Chondrocyte (in vitro differentiated cells): ENCODE measurements around the gene GABBR1. TPM values are rescaled to one million over a fixed set of nuclear protein-coding genes. Genes with fewer than 3 reads are reported as not detected.
A peak's percentile ranks its signal among the peaks of the same experiment; 100 is the strongest.

Experiments used
- DNase-seq: peaks from one replicate; pipeline ENCODE4 v3.0.0; 2021; ENCODE audit warnings: mixed read lengths, low spot score
- H3K27ac Mint-ChIP-seq: one replicate; pipeline ENCODE4 v1.8.0; 2021; ENCODE audit warnings: mild to moderate bottlenecking, moderate library complexity, mixed read lengths; ENCODE audit not compliant: unreplicated experiment
- H3K27me3 Mint-ChIP-seq: 2 replicates; pipeline ENCODE4 v1.8.0; 2021; ENCODE audit warnings: low read depth, mixed read lengths
- H3K36me3 Mint-ChIP-seq: 2 replicates; pipeline ENCODE4 v1.8.0; 2021; ENCODE audit warnings: low read depth, mixed read lengths
- H3K4me1 Mint-ChIP-seq: 2 replicates; pipeline ENCODE4 v1.8.0; 2021; ENCODE audit warnings: low read depth, mild to moderate bottlenecking, mixed read lengths
- H3K4me3 Mint-ChIP-seq: one replicate; pipeline ENCODE4 v1.8.0; 2021; ENCODE audit warnings: mild to moderate bottlenecking, moderate library complexity, mixed read lengths; ENCODE audit not compliant: unreplicated experiment
- H3K9me3 Mint-ChIP-seq: 2 replicates; pipeline ENCODE4 v1.8.0; 2021; ENCODE audit warnings: low read depth, mixed read lengths
- total RNA-seq: library from RNA; stranded (reverse); gene quantifications from 3 replicates; pipeline ENCODE4 v1.2.1, GENCODE V29; 2021
- TF ChIP-seq, protein P1 (sequence below): fragments of 200-600 bp; sonication (generic); IDR thresholded peaks from 2 replicates; pipeline ENCODE4 v1.5.0; 2021; ENCODE audit warnings: antibody characterized with exemption, mild to moderate bottlenecking, moderate library complexity

The GABBR1 gene
- total RNA-seq, 1 donor from 2014 or later, result 50.7 TPM

DNA sequence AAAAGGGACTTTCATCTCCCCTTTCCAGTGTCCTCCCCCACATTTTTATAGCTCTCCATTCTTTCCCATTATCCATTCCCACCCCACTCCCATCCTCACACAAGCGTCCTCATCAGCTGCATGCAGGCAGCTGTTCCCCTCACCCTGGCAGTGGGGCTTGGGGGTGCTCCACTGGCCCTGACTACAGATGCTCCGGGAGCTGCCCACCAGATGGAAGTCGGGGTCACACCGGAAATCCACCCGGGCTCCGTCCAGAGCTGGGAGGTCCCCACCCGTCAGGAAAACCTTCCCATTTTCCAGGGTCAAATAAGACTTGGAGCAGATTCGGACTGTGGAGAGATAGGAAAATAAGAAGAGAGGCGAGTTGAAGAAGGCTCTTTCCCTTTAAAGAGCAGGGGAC is 2.7 kb downstream of the GABBR1 start:
- no peaks in the 10 kb centered on the region for H3K9me3 Mint-ChIP-seq
- TF ChIP-seq, protein P1, sequence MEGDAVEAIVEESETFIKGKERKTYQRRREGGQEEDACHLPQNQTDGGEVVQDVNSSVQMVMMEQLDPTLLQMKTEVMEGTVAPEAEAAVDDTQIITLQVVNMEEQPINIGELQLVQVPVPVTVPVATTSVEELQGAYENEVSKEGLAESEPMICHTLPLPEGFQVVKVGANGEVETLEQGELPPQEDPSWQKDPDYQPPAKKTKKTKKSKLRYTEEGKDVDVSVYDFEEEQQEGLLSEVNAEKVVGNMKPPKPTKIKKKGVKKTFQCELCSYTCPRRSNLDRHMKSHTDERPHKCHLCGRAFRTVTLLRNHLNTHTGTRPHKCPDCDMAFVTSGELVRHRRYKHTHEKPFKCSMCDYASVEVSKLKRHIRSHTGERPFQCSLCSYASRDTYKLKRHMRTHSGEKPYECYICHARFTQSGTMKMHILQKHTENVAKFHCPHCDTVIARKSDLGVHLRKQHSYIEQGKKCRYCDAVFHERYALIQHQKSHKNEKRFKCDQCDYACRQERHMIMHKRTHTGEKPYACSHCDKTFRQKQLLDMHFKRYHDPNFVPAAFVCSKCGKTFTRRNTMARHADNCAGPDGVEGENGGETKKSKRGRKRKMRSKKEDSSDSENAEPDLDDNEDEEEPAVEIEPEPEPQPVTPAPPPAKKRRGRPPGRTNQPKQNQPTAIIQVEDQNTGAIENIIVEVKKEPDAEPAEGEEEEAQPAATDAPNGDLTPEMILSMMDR, result no peak
- DNase-seq, result no peak
- H3K27ac Mint-ChIP-seq, result no peak overlapping the region
- H3K27me3 Mint-ChIP-seq, result no peaks in the 10 kb centered on the region
- no peaks in the 10 kb centered on the region for H3K36me3 Mint-ChIP-seq
- peaks cover 63% of the 10 kb centered on the region for H3K4me1 Mint-ChIP-seq
- H3K4me3 Mint-ChIP-seq, result no peak overlapping the region

DNA sequence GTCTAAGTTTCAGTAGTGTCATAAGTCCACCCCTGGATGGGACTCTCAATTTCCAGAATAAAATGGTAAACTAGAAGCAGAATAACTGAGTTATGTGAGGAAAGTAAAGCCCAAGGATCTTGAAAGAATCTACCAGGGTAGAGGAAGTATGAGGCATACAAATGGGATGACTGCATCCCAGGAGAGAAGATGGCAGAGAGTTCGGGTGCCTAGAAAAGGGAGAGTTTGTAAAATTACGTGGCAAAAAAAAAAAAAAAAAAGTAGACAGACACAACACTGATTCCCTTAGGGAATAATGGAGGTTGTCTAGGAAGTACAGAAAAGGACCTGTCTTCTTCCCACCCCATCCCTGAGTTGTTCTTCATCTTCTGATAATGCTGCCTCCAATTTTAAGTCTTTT is 3.4 kb downstream of the GABBR1 start:
- H3K4me3 Mint-ChIP-seq, result no peak overlapping the region
- DNase-seq, result no peak
- H3K27me3 Mint-ChIP-seq, result no peaks in the 10 kb centered on the region
- peaks cover 68% of the 10 kb centered on the region for H3K4me1 Mint-ChIP-seq
- H3K27ac Mint-ChIP-seq, result no peak overlapping the region
- TF ChIP-seq, protein P1, result no peak
- no peaks in the 10 kb centered on the region for H3K9me3 Mint-ChIP-seq
- H3K36me3 Mint-ChIP-seq, result no peaks in the 10 kb centered on the region

DNA sequence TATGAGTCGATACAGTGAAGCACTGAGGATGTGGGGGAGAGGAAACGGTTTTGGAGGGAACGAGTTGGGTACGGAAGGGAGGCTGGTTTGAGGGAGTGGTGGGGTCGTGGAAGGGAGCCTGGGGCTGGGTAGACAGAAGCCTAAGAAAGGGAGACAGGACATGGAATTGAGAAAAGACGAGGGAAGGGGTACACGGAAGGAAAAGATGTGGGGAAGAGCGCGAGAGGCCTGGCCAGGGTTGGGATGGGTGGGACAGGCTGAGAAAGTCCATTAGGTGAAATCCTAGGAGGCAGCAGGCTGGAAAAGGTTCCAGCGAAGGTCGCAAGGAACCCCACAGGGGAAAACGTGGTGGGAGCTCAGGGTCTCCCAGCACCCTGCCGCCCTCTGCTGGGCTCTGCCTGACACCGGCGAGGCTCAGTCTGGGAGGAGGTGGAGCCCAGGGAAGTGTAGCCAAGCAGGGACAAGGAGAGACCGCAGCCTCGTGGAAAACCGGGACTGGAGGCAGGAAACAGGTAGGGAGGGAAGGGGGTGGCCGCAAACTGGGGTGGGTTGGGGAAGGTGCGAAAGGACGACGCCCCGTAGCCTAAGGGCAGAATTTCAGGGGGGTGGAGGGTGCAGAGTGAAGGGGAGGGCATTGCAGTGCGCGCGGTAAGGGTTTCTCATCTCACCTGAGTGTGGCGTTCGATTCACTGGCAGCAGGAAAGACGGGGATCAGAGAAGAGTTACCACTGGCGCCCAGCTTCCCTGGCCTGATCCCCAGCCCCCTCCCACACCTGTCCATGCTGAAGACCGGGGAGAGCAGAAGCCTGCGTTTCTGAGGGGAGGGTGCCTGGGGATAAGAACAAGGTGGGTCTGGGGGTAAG is 4.3 kb downstream of the GABBR1 start:
- H3K27ac Mint-ChIP-seq, result peak overlapping the region; percentile 94
- peaks cover 69% of the 10 kb centered on the region for H3K4me1 Mint-ChIP-seq
- no peak for DNase-seq
- H3K4me3 Mint-ChIP-seq, result peak overlapping the region; percentile 96
- peaks cover 6% of the 10 kb centered on the region for H3K36me3 Mint-ChIP-seq
- no peaks in the 10 kb centered on the region for H3K27me3 Mint-ChIP-seq
- no peaks in the 10 kb centered on the region for H3K9me3 Mint-ChIP-seq
- TF ChIP-seq, protein P1, result peak; percentile 88

DNA sequence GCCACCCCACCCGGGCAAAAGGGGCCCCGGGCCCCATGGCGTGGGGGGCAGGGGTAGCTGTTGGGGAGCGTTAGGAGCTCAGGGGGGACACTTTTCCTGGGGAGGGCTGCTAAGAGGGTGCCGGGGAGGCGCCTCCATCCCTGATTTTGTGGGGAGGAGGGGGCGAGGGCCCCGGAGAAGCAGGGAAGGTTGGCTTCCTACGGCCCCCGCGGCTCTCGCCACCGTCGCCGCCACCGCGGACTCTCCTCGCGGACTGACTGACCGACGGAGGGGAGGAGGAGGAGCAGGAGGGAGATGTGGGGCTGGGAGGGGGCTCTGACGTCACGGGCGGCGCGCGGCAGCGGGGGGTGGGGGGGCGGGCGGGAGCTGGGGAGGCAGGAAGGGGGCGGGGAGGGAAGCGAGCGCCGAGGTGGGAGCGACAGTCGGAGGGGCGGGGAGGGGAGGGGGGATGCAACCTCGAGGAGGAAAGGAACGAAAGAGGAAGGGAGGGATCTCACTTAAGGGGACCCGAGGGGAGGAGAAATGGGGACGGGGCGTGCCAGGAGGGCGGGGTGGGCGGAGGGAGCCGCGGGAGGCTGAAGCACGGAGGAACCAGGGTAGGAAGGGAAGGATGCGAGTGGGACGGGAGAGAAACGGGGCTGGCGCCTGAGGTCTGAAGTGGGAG is 5.1 kb downstream of the GABBR1 start:
- Mint-ChIP-seq H3K36me3 (peaks cover 8% of the 10 kb centered on the region), H3K4me3 (peak overlapping the region; percentile 96), H3K27ac (peak overlapping the region; percentile 94), H3K9me3 (no peaks in the 10 kb centered on the region), H3K4me1 (peaks cover 65% of the 10 kb centered on the region), H3K27me3 (no peaks in the 10 kb centered on the region)
- DNase-seq, result no peak
- TF ChIP-seq, protein P1, result no peak

DNA sequence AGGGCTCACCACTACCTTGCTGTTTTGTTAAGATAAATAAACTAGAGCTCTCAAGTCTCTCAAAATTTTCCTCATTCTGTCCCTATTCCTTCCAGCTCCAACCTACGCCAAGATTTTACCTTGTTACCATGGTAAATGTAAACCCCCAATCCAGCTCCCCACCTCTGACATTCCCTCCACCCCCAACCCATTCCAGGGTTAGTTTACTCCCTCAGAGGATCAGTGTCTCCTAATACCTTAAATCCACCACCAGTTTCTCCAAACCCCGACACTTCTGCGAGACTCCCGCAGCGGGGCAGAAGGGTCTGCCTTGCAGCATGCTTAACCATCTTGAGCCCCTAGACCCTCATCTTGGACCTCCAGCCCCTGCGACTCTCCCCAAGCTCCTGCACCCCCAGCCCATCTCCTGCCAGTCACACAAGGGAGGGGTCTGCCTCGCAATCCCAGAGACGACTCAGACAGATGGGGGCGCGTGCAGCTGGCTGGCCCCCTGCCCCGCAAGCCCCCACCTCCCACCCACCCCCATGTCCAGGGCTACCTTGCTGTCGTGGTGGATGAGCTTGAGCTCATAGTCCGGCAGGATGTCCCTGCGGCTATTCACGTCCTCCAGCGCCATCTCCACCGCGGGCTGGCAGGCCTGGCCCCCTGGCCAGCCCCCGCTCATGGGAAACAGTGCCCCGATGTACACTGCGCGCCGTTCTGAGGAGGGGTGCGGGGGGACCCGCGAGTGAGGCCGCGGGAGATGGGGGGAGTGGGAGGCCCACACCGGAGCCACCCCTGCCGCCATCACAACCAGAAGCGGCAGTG is 5.8 kb downstream of the GABBR1 start:
- DNase-seq, result no peak
- Mint-ChIP-seq H3K4me3 (peak overlapping the region; percentile 96), H3K27me3 (no peaks in the 10 kb centered on the region), H3K27ac (peak overlapping the region; percentile 52), H3K4me1 (peaks cover 64% of the 10 kb centered on the region), H3K9me3 (no peaks in the 10 kb centered on the region), H3K36me3 (peaks cover 11% of the 10 kb centered on the region)
- TF ChIP-seq, protein P1, result no peak
